Spleen (tissue), 7 donors: Measurements from ENCODE around the gene YKT6.

Experiments used
- CTCF ChIP-seq, 11 experiments: fragments of 200-600 bp in 7 of 11; fragments of 450-650 bp in 4 of 11; sonication (generic) in 4 of 11; IDR thresholded peaks in 8 of 11; conservative IDR thresholded peaks in 3 of 11; 1 replicate in 7 of 11; 2 replicates in 4 of 11; pipeline versions ENCODE4 v1.4.0 to v1.8.0; 2016 to 2021; ENCODE audit warnings: antibody characterized with exemption in 11 of 11, inconsistent platforms in 4 of 11, mild to moderate bottlenecking in 1 of 11
- POLR2A ChIP-seq, 3 donors: fragments of 450-650 bp; IDR thresholded peaks; one replicate each; pipeline ENCODE4 v1.5.1; 2017; ENCODE audit warnings: antibody characterized with exemption in 3 of 3, mild to moderate bottlenecking in 1 of 3
- POLR2AphosphoS5 ChIP-seq, 3 donors: sonication (generic); formaldehyde crosslinking; IDR thresholded peaks; one replicate each; pipeline ENCODE4 v1.5.1; 2017; ENCODE audit warnings: antibody characterized with exemption in 3 of 3
- donor health status: DM: no; HTN: no; CAD: no; lungs with moderate emphysema.
- donor health status: DM: no; HTN: no; CAD: no.
- donor health status: DM: no; HTN: no; CAD: no.

GRCh38 chr7:44189286-44189992 lies 11.3 kb upstream of the YKT6 start, which contains the start of gene GCK:
- TF ChIP-seq POLR2A (IDR thresholded peaks at IDR 0.05) (no peak), CTCF (IDR thresholded peaks at IDR 0.05 in 8 of 11, conservative IDR thresholded peaks at IDR 0.05 in 3 of 11) (no peak), POLR2AphosphoS5 (IDR thresholded peaks at IDR 0.05) (no peak)
